ENCODE measurements around the gene SCML2. TPM values are rescaled to one million over a fixed set of nuclear protein-coding genes. Genes with fewer than 3 reads are reported as not detected.
"Not testable (repeated sequence)": the region's sequence is repeated elsewhere in the genome, so short reads cannot be mapped to it uniquely, and the experiment has no call there.

SCML2 gene
- total RNA-seq, 1 donor from 2014 or later: 5.5 TPM

DNA sequence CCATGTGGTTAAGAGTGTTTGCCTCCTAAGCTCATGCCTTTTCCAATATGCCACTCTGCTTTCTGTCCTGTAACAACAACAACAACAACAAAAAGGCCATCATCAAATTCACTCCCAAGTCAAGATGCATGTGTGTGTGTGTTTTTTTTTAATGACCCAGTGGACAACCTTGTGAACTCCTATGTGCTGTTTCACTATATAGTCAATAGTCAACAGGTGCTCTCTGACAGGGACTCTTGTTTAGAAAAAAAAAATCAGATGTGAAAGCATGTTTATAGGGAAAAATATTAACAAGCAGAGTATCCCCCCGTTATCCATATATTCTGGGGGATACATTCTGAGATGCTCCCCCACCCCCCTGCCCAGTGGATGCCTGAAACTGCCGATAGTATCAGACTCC is 83.2 kb downstream of the SCML2 start:
- DNase-seq: no peak

DNA sequence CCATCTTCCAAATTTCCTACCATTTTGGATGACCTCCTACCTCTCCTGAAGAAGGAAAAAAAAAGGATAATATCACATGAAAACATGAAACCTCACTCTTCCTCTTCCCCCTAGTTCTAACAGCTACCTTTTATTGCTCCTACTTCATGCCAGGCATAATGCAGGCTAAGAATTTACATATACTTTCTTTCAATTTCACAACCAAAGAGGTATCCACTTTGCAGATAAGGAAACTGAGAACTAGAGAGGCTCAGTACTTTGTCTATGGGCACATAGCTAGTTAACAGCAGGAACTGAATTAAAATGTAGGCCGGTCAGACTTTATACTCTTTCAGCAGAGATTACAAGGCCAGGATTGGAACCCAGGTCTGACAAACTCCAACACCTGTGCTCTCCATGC is 99.4 kb downstream of the SCML2 start:
- no peak for DNase-seq

DNA sequence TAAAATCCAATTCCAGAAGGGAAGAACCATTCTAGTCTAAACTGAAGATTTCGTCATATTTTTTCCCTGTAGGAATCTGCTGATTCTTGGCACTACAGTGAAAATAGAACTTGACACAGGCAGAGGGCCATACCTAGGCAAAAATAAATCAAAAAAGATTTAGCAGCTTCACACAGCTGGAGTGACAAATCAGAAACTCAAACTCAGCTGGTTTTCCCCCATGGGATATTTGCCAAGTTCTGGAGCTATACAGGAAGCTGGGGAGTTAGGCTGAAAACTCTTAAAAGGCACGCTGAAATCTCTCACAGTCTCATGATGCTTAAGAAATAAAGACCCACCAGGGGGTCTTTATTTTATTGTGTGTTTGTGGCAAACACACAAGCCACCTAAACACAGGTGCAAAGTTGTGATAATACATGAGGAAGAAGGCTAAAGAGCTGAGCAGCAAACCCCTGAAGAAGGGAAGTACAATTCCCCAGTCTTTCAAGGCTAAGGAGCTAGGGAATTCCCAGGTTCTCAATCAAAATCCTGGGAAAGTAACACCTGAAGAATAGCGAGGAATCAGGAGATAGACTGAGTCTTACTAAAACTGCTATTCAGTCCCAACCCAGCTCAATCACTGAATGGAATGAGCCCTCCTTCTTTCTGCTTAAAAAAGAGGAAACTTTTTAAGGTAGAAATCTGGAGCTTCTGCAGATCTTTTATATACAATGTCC is 101.7 kb downstream of the SCML2 start:
- DNase-seq: peak; percentile 4

DNA sequence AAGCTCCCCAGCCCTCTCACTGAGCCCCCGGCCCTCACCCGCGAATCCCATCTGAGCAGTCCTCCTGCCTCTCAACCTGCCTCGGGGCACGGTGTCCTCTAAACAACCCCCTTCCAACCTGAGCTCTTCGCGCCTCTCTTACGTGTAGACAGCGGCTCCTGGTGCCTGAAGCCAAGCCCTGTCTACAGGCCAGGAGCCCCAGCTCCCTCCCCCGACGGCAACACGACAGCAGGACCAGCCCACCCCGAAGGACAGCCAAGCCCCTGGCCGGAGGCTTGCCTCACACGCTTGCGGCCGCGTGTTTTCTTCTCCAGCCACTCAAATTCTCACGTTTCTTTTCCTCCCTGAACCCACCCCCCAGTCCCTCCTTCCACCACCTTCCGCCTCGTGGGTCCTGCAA is 124.8 kb downstream of the SCML2 start:
- not testable (repeated sequence) for DNase-seq

DNA sequence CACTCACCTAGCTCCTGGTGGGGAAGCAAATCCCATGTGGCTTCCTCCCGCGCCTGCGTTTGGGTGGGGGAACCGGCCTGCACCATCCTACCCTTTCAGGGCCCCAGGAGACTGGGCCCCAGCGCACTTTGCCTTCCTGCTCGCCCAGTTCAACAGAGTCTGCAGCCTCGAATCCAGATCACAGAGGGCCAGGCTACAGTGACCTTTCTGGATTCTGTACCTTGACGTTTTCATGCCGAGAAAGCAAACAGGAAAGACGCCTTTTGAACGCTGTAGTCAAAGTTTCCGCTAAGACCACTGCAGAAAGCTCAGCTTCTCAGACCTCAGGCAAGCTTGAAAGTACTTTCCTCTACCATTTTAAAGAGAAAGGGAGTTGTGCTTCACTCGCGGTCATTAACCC is 126.4 kb downstream of the SCML2 start:
- no peak for DNase-seq

DNA sequence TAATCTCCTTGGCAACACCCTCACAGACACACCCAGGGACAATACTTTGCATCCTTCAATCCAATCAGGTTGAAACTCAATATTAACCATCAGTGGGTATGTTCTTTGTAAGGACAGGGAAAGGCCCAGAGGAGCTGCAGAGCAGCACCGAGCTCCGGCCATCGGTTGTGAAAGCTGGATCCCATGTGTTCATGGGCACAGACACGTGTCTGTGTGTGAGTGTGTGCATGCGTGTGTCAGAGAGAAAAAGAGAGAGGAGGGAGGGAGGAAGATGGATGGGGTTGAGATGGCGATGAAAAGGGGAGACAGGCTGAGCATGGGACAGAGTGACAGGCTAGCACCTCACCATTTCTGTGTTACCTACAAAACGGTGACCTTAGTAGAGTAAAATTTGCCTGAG is 127.0 kb downstream of the SCML2 start:
- no peak for DNase-seq

DNA sequence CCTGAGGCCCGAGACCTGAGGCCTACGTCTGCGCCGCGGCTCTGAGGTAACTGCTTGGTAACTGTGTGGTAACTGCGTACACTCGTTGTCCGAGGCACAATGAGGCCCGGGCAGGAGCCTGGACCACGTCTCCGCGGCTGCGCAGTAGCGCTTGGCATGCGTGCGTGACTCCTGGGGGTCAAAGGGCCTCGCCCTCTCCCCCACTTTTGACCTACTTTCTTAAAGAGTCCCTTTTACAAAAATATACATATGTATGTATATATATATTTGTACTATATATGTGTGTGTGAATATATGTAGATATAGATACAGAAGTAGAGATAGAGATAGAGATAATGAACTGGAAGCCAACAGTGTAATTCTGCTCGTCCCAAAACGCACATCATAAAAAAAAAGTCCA is 133.7 kb downstream of the SCML2 start, which contains the start of gene BEND2:
Gene BEND2 (minus strand): TSS at position 101 of the 400 bp plus-strand sequence. CDS start 136 bp downstream, outside the sequence.
- no peak for DNase-seq

DNA sequence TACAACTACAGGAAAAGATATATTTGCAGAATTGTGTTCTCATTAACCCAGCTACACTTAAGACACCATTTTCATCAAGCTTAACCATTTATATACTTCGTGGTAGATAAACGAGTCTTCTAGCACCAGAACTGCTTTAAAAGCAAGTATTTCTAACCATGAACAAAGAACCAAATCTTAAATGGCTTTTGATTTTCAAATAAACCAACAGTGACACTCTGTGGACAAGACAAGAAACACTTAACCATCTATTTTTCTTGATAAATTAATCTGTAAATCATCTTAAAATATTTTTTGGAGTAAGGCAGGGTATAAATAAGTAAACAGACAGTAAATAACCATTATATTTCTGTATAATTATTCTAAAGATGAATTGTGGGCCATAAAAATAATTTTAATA is 144.0 kb downstream of the SCML2 start:
- peak; percentile 41 for DNase-seq

DNA sequence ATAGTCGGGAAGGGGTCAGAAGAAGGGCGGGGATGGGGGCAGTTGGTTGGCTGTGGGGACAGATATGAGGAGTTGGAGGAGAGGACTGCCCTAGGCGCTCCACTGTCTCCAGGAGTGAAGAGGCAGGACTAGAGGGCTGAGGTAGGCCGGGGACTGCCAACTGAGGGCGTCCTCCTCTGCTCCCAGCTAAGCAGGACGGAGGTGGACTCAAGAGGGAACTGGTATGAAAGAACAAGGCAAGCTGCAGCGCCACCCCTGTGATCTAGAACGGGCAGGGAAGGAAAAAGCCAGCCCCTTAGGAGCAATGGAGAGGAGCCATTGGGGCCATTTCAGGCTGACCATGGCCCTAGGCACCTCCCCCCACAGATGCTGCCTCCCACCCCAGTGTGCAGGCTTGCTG is 147.8 kb downstream of the SCML2 start:
- DNase-seq: no peak

DNA sequence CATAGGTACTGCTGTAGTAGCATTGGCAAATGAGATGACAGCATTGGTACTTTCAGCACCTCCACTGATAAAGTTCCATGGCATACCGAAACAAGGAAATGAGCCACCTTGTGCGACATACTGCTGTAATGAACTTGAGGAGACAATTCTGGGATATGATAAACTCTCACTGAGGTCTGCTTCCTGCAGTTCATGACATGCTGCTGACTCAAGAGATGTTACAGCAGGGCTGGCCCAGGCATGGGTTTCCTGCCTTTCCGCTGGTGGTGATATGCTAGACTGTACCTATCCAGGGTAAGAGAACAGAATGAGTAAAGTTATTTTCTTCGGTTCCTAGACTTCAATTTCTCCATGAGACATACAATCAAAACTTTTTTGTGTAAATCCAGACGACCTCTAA is 150.9 kb downstream of the SCML2 start:
- DNase-seq: no peak

DNA sequence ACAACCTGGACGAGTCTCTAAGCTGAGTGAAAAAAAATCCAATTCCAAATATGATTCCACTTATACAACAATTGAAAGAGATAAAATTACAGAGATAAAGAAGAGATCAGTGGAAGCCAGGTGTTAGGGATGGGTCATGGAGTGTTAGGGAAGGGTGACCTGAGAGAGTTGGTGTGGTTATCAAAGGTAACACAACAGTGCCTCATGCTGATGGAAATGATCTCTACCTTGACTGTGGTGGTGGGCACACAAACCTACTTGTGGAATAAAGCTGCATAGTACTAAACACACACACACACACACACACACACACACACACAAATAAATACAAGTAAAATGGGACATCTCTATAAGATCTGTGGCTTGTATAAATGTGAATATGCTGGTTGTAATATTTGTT is 159.8 kb downstream of the SCML2 start:
- DNase-seq: no peak

Small RNA genes within 50 kb of the gene (small RNA-seq; reads per million reads assigned to genes)
- not detected for gene RF00019 (ENCODE audit: low replicate concordance)
- not detected for gene TMSB10P2 (ENCODE audit: low replicate concordance)

Other genes with a start within 250 kb of the SCML2 start
- not detected for gene BEND2, start 133.8 kb downstream of the SCML2 start, total RNA-seq
- gene CDKL5, start 70.9 kb upstream of the SCML2 start, total RNA-seq: 9.3 TPM

All from tongue (tissue), 3 donors.